SK-N-SH (cell line): Measurements from ENCODE around the gene PAX2. TPM values are rescaled to one million over a fixed set of nuclear protein-coding genes. Genes with fewer than 3 reads are reported as not detected.

Experiments
- CTCF ChIA-PET: fragments of 300-600, 350-600 bp; formaldehyde crosslinking; extraction: SDS; loops from one replicate; lab custom pipeline; 2021; lab: Yijun Ruan, JAX
- POLR2A ChIA-PET: fragments of 350-600 bp; sonication (Branson Sonifier 250); formaldehyde crosslinking; extraction: SDS; loops from one replicate; lab custom pipeline; 2020; ENCODE audit warnings: antibody characterized with exemption, inconsistent platforms; lab: Yijun Ruan, JAX
- DNase-seq: peaks from one replicate; pipeline ENCODE4 v3.0.0; 2012
- H2AFZ ChIP-seq: fragments of 200-600 bp; sonication (generic); 2 replicates; pipeline ENCODE4 v1.8.1; 2016; ENCODE audit warnings: antibody characterized with exemption, mild to moderate bottlenecking, low read depth
- H3F3A ChIP-seq: fragments of 200-600 bp; sonication (generic); replicated peaks from 2 replicates; pipeline ENCODE3; 2016; ENCODE audit warnings: antibody characterized with exemption, mild to moderate bottlenecking; ENCODE audit not compliant: insufficient read depth
- H3K27ac ChIP-seq, 2 experiments: fragments of 200-500 bp in 1 of 2; fragments of 200-600 bp in 1 of 2; sonication (Bioruptor generic) in 1 of 2; sonication (generic), shearing (Covaris generic) in 1 of 2; 2 replicates each; pipeline versions ENCODE4 v1.5.1 to v1.6.1; 2014 to 2016; ENCODE audit warnings: low read depth in 2 of 2, inconsistent platforms in 1 of 2, low read length in 1 of 2, mild to moderate bottlenecking in 1 of 2, mixed read lengths in 1 of 2
- H3K27me3 ChIP-seq: fragments of 200-600 bp; sonication (generic), shearing (Covaris generic); 2 replicates; pipeline ENCODE4 v1.6.1; 2016; ENCODE audit warnings: mixed run types; ENCODE audit not compliant: insufficient read depth
- H3K36me3 ChIP-seq, 2 experiments: fragments of 200-500 bp in 1 of 2; fragments of 200-600 bp in 1 of 2; sonication (Bioruptor generic) in 1 of 2; sonication (generic) in 1 of 2; replicated peaks in 1 of 2; 2 replicates each; pipeline versions ENCODE3 to v1.5.1; 2014 to 2016; ENCODE audit warnings: low read length in 1 of 2, mild to moderate bottlenecking in 1 of 2; ENCODE audit not compliant: insufficient read depth in 2 of 2, control insufficient read depth in 1 of 2
- H3K4me1 ChIP-seq, 2 experiments: fragments of 200-500 bp in 1 of 2; fragments of 200-600 bp in 1 of 2; sonication (Bioruptor generic) in 1 of 2; sonication (generic), shearing (Covaris generic) in 1 of 2; 2 replicates each; pipeline versions ENCODE4 v1.5.1 to v1.6.1; 2014 to 2016; ENCODE audit warnings: low read depth in 1 of 2, low read length in 1 of 2, mixed run types in 1 of 2; ENCODE audit not compliant: insufficient read depth in 2 of 2, control insufficient read depth in 1 of 2
- H3K4me2 ChIP-seq: fragments of 200-600 bp; sonication (generic), shearing (Covaris generic); 2 replicates; pipeline ENCODE4 v1.6.1; 2017; ENCODE audit warnings: mixed run types
- H3K4me3 ChIP-seq, 2 experiments: fragments of 200-500 bp in 1 of 2; fragments of 200-600 bp in 1 of 2; sonication (Bioruptor generic) in 1 of 2; sonication (generic), shearing (Covaris generic) in 1 of 2; 2 replicates each; pipeline versions ENCODE4 v1.5.1 to v1.8.1; 2014 to 2016; ENCODE audit warnings: low read depth in 2 of 2, inconsistent platforms in 1 of 2, low read length in 1 of 2, mild to moderate bottlenecking in 1 of 2, mixed read lengths in 1 of 2, moderate library complexity in 1 of 2
- H3K79me2 ChIP-seq: fragments of 200-600 bp; sonication (generic); 2 replicates; pipeline ENCODE4 v1.8.1; 2017; ENCODE audit warnings: mild to moderate bottlenecking; ENCODE audit not compliant: insufficient read depth
- H3K9ac ChIP-seq: fragments of 200-600 bp; sonication (generic); 2 replicates; pipeline ENCODE4 v1.6.1; 2017; ENCODE audit warnings: mixed run types
- H3K9me2 ChIP-seq: fragments of 200-600 bp; sonication (generic); 2 replicates; pipeline ENCODE4 v1.6.1; 2017; ENCODE audit warnings: mixed run types
- H3K9me3 ChIP-seq: fragments of 200-600 bp; sonication (generic); 2 replicates; pipeline ENCODE4 v1.6.1; 2017; ENCODE audit warnings: mixed run types, mild to moderate bottlenecking, moderate library complexity
- H4K20me1 ChIP-seq: fragments of 200-600 bp; sonication (generic); 2 replicates; pipeline ENCODE4 v1.6.1; 2017; ENCODE audit warnings: mild to moderate bottlenecking, mixed run types; ENCODE audit not compliant: insufficient read depth
- CTCF ChIP-seq: fragments of 200-600 bp; sonication (generic); IDR thresholded peaks from 2 replicates; pipeline ENCODE4 v1.6.1; 2017; ENCODE audit warnings: antibody characterized with exemption, mild to moderate bottlenecking, moderate library complexity
- ELF1 ChIP-seq: IDR thresholded peaks from 2 replicates; pipeline ENCODE4 v1.4.0; 2012
- EP300 ChIP-seq, 2 experiments: IDR thresholded peaks; 2 replicates each; pipeline versions ENCODE4 v1.4.0 to v1.6.1; 2012; ENCODE audit warnings: borderline replicate concordance in 1 of 2, low read depth in 1 of 2, low read length in 1 of 2
- FOSL2 ChIP-seq: IDR thresholded peaks from 2 replicates; pipeline ENCODE4 v1.4.0; 2012; ENCODE audit warnings: low read depth, mild to moderate bottlenecking, moderate library complexity, borderline replicate concordance
- FOXM1 ChIP-seq: IDR thresholded peaks from 2 replicates; pipeline ENCODE4 v1.4.0; 2012; ENCODE audit warnings: low read depth, mild to moderate bottlenecking
- GABPA ChIP-seq: IDR thresholded peaks from 2 replicates; pipeline ENCODE4 v1.4.0; 2012; ENCODE audit warnings: low read depth, mild to moderate bottlenecking
- GATA2 ChIP-seq: sonication (generic); formaldehyde crosslinking; IDR thresholded peaks from 2 replicates; pipeline ENCODE4 v1.5.0; 2020; ENCODE audit warnings: mild to moderate bottlenecking, missing genetic modification reagents
- IRF3 ChIP-seq: fragments of 150-350 bp; IDR thresholded peaks from 2 replicates; pipeline ENCODE4 v1.6.1; 2016; ENCODE audit warnings: mild to moderate bottlenecking, low read depth, low read length
- JUND ChIP-seq: IDR thresholded peaks from 2 replicates; pipeline ENCODE4 v1.4.0; 2012
- MXI1 ChIP-seq: IDR thresholded peaks from 2 replicates; pipeline ENCODE4 v1.6.1; 2012; ENCODE audit warnings: mild to moderate bottlenecking, low read depth, low read length, improper control_type of control experiment
- NFIC ChIP-seq: IDR thresholded peaks from 2 replicates; pipeline ENCODE4 v1.4.0; 2012; ENCODE audit warnings: borderline replicate concordance
- PBX3 ChIP-seq: IDR thresholded peaks from 2 replicates; pipeline ENCODE4; 2012
- POLR2AphosphoS5 ChIP-seq: IDR thresholded peaks from 2 replicates; pipeline ENCODE4 v1.6.1; 2012; ENCODE audit warnings: low read depth, low read length
- REST ChIP-seq: IDR thresholded peaks from 2 replicates; pipeline ENCODE4 v1.6.1; 2012; ENCODE audit warnings: mild to moderate bottlenecking, low read depth, low read length, moderate library complexity
- SMC3 ChIP-seq: IDR thresholded peaks from 2 replicates; pipeline ENCODE4 v1.6.1; 2012; ENCODE audit warnings: low read depth, low read length, improper control_type of control experiment
- USF1 ChIP-seq: IDR thresholded peaks from 2 replicates; pipeline ENCODE4 v1.4.0; 2012; ENCODE audit warnings: low read depth, borderline replicate concordance
- USF2 ChIP-seq: fragments of 150-350 bp; IDR thresholded peaks from 2 replicates; pipeline ENCODE4 v1.6.1; 2017; ENCODE audit warnings: antibody characterized with exemption, low read length, low read depth, borderline replicate concordance
- YY1 ChIP-seq: IDR thresholded peaks from 2 replicates; pipeline ENCODE4 v1.4.0; 2012; ENCODE audit warnings: low read depth, mild to moderate bottlenecking
- WGBS: methylation state at CpG from one replicate; pipeline ENCODE4 v1.1.6; 2017; ENCODE audit warnings: low lambda C conversion rate; 5-methylcytosine and 5-hydroxymethylcytosine counted together
- polyA plus RNA-seq, 3 experiments: library from polyadenylated mRNA; depleted of rRNA; stranded (reverse); fragments of >200 nt; gene quantifications; 2 replicates each; pipeline ENCODE4 v1.2.3, GENCODE V29; 2012

Gene PAX2
- polyA plus RNA-seq, 1 of the 3 experiments (the other 2 are of a cell fraction), result not detected

GRCh38 chr10:100782461-100783244, 37.3 kb downstream of the PAX2 start:
- Histone ChIP-seq H2AFZ (no peak overlapping the region), H3F3A (no peaks in the 10 kb centered on the region), H3K79me2 (no peaks in the 10 kb centered on the region), H3K9me2 (no peaks in the 10 kb centered on the region), H3K36me3 (no peaks in the 10 kb centered on the region), H4K20me1 (no peaks in the 10 kb centered on the region), H3K4me1 (peaks cover 0 to 18% of the 10 kb centered on the region in 2 experiments; a peak in 1 of 4 replicates), H3K27me3 (peaks cover 6% of the 10 kb centered on the region; the same call in 1 of the 2 replicates), H3K4me2 (no peak overlapping the region), H3K27ac (no peak overlapping the region), H3K9ac (no peak overlapping the region), H3K9me3 (no peaks in the 10 kb centered on the region), H3K4me3 (no peak overlapping the region)
- POLR2A ChIA-PET, result no interaction called here
- DNase-seq, result no peak
- 66% methylated on average over 13 of the region's 13 CpGs for WGBS
- TF ChIP-seq YY1, result no peak
- no peak for TF ChIP-seq ELF1
- no peak for TF ChIP-seq GATA2 (CRISPR knock-in tag)
- TF ChIP-seq SMC3, result no peak
- no peak for TF ChIP-seq JUND
- no peak for TF ChIP-seq PBX3
- no peak for TF ChIP-seq CTCF
- TF ChIP-seq NFIC, result no peak
- no peak for TF ChIP-seq MXI1
- TF ChIP-seq IRF3, result no peak
- no peak for TF ChIP-seq FOSL2
- no peak for TF ChIP-seq REST
- no peak for TF ChIP-seq GABPA
- TF ChIP-seq POLR2AphosphoS5, result no peak
- no peak for TF ChIP-seq USF2
- TF ChIP-seq EP300 (IDR thresholded peaks at IDR 0.05; ENCODE audit: borderline replicate concordance in 1 of 2, low read depth in 1 of 2, low read length in 1 of 2), result no peak
- TF ChIP-seq FOXM1, result no peak
- TF ChIP-seq USF1, result no peak
- CTCF ChIA-PET, result interaction anchor here (0.6 to 1.8 kb wide), 4 partner anchors 14 to 42 kb away, joined by 3 to 5 read pairs (median 3); no protein-coding TSS in a partner anchor
